ENCODE measurements around the gene ZNRF2.
"Not testable (repeated sequence)": the region's sequence is repeated elsewhere in the genome, so short reads cannot be mapped to it uniquely, and the experiment has no call there.

ZNRF2 gene

GRCh38 chr7:30260246-30260768, 24.1 kb upstream of the ZNRF2 start:
- FAIRE-seq (no peak), DNase-seq (ENCODE audit: low spot score) (no peak)

- DNase-seq (ENCODE audit: low spot score) (no peak), FAIRE-seq (no peak)
Measured at GRCh38 chr7:30263090-30263710, 21.2 kb upstream of the ZNRF2 start.

- FAIRE-seq (no peak), DNase-seq (ENCODE audit: low spot score) (no peak)
Measured at GRCh38 chr7:30264052-30264451, 20.3 kb upstream of the ZNRF2 start.

- FAIRE-seq; DNase-seq (ENCODE audit: low spot score): not testable (repeated sequence)
Measured at GRCh38 chr7:30265189-30265588, 19.2 kb upstream of the ZNRF2 start.

GRCh38 chr7:30266686-30267085, 17.7 kb upstream of the ZNRF2 start:
- DNase-seq (ENCODE audit: low spot score) (no peak), FAIRE-seq (no peak)

- FAIRE-seq (no peak), DNase-seq (ENCODE audit: low spot score) (no peak)
Measured at GRCh38 chr7:30268586-30268985, 15.8 kb upstream of the ZNRF2 start.

- no peak for FAIRE-seq
- no peak for DNase-seq (ENCODE audit: low spot score)
Measured at GRCh38 chr7:30269490-30269889, 14.9 kb upstream of the ZNRF2 start.

- DNase-seq (ENCODE audit: low spot score) (no peak), FAIRE-seq (no peak)
Measured at GRCh38 chr7:30270921-30271320, 13.5 kb upstream of the ZNRF2 start.

- DNase-seq (ENCODE audit: low spot score), result no peak
- no peak for FAIRE-seq
Measured at GRCh38 chr7:30272126-30272525, 12.3 kb upstream of the ZNRF2 start.

- FAIRE-seq, result no peak
- DNase-seq (ENCODE audit: low spot score), result no peak
Measured at GRCh38 chr7:30273552-30273951, 10.8 kb upstream of the ZNRF2 start.

- DNase-seq (ENCODE audit: low spot score), result no peak
- no peak for FAIRE-seq
Measured at GRCh38 chr7:30274641-30275040, 9.8 kb upstream of the ZNRF2 start.

- no peak for FAIRE-seq
- DNase-seq (ENCODE audit: low spot score), result peak; percentile 56
Measured at GRCh38 chr7:30276203-30276900, 8.0 kb upstream of the ZNRF2 start.

GRCh38 chr7:30278376-30278775, 6.0 kb upstream of the ZNRF2 start:
- DNase-seq (ENCODE audit: low spot score) (no peak), FAIRE-seq (no peak)

- peak; percentile 70 for FAIRE-seq
- no peak for DNase-seq (ENCODE audit: low spot score)
Measured at GRCh38 chr7:30278849-30279652, 5.3 kb upstream of the ZNRF2 start.

GRCh38 chr7:30279653-30279904, 4.8 kb upstream of the ZNRF2 start:
- no peak for FAIRE-seq
- no peak for DNase-seq (ENCODE audit: low spot score)

GRCh38 chr7:30280631-30281030, 3.8 kb upstream of the ZNRF2 start:
- FAIRE-seq (no peak), DNase-seq (ENCODE audit: low spot score) (no peak)

GRCh38 chr7:30281263-30281662, 3.1 kb upstream of the ZNRF2 start:
- no peak for FAIRE-seq
- no peak for DNase-seq (ENCODE audit: low spot score)

- DNase-seq (ENCODE audit: low spot score), result no peak
- no peak for FAIRE-seq
Measured at GRCh38 chr7:30281791-30282190, 2.6 kb upstream of the ZNRF2 start.

- FAIRE-seq (no peak), DNase-seq (ENCODE audit: low spot score) (no peak)
Measured at GRCh38 chr7:30282735-30283134, 1.7 kb upstream of the ZNRF2 start.

- FAIRE-seq, result no peak
Measured at GRCh38 chr7:30285067-30285535, 704 bp downstream of the ZNRF2 start.

GRCh38 chr7:30285536-30286284, 1.3 kb downstream of the ZNRF2 start:
- DNase-seq (ENCODE audit: low spot score) (peak; percentile 18), FAIRE-seq (no peak)

More at GRCh38 chr7:30285067-30285535, 704 bp downstream of the ZNRF2 start:
- DNase-seq (ENCODE audit: low spot score), result peak; percentile 43

GRCh38 chr7:30286749-30287148, 2.4 kb downstream of the ZNRF2 start:
- DNase-seq (ENCODE audit: low spot score) (no peak), FAIRE-seq (no peak)

Data from urothelium cell line (cell line).